ENCODE data around the gene VSIR. TPM values are rescaled to one million over a fixed set of nuclear protein-coding genes. Genes with fewer than 3 reads are reported as not detected.

VSIR gene
- 10.5 TPM for polyA plus RNA-seq (2013, experiment 1 of 2)
- polyA plus RNA-seq (2013, experiment 2 of 2) = 6.1 TPM

GRCh38 chr10:71773221-71773971 lies at the start of gene VSIR:
TSS of gene VSIR (minus strand) at chr10:71773520. CDS start at chr10:71773439, 81 bp downstream.
- H3K9me3 ChIP-seq (ENCODE audit: control insufficient read depth, low read length) = no peaks in the 10 kb centered on the region
- H3K27ac ChIP-seq (ENCODE audit: low read depth, low read length, severe bottlenecking) = peak within 1 kb of the TSS; percentile 53
- H3K4me1 ChIP-seq (ENCODE audit: control insufficient read depth, insufficient read depth, low read length, poor library complexity, severe bottlenecking) = peaks cover 29% of the 10 kb centered on the region
- 1 to 4% methylated on average over 41 to 44 of the region's 55 CpGs for WGBS, 2 experiments (ENCODE audit: insufficient coverage in 2 of 2)
- peak within 1 kb of the TSS; percentile 44 for H3K4me3 ChIP-seq (ENCODE audit: extremely low read depth, insufficient read depth, low read length, poor library complexity, severe bottlenecking)
- H3K36me3 ChIP-seq (ENCODE audit: control insufficient read depth, insufficient read depth, low read length) = no peaks in the 10 kb centered on the region

- no peaks in the 10 kb centered on the region for H3K4me1 ChIP-seq (ENCODE audit: control insufficient read depth, insufficient read depth, low read length, poor library complexity, severe bottlenecking)
- peaks cover 94% of the 10 kb centered on the region for H3K36me3 ChIP-seq (ENCODE audit: control insufficient read depth, insufficient read depth, low read length)
- H3K4me3 ChIP-seq (ENCODE audit: extremely low read depth, insufficient read depth, low read length, poor library complexity, severe bottlenecking) = no peak overlapping the region
- 90 to 94% methylated on average over 7 of the region's 9 CpGs for WGBS, 2 experiments (ENCODE audit: insufficient coverage in 2 of 2)
- H3K27ac ChIP-seq (ENCODE audit: low read depth, low read length, severe bottlenecking) = no peak overlapping the region
- H3K9me3 ChIP-seq (ENCODE audit: control insufficient read depth, low read length) = no peaks in the 10 kb centered on the region
These were observed 48.8 kb upstream of the VSIR start for GRCh38 chr10:71821909-71822763.

DNA sequence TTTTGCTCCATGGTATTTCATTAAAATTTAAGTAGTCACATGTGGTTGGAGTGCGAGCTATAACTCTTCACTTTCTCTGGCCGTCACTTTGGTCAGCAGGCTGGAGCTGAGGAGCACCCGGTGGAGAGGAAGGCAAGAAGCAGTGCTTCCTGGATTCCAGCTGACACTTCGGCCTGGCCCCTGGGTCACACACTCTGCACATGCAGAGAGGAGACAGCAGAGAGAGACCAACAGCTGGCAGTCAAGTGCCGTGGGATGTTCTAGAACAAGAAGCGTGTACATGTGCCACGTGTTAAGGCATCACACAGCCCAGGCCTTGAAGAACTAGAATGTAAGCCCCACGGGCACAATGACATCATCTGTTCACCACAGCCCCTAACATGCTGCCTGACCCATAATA lies 47.6 kb upstream of the VSIR start:
- Histone ChIP-seq H3K27ac (ENCODE audit: low read depth, low read length, severe bottlenecking) (no peak overlapping the region), H3K36me3 (ENCODE audit: control insufficient read depth, insufficient read depth, low read length) (peaks cover 95% of the 10 kb centered on the region), H3K4me1 (ENCODE audit: control insufficient read depth, insufficient read depth, low read length, poor library complexity, severe bottlenecking) (no peaks in the 10 kb centered on the region), H3K9me3 (ENCODE audit: control insufficient read depth, low read length) (no peaks in the 10 kb centered on the region), H3K4me3 (ENCODE audit: extremely low read depth, insufficient read depth, low read length, poor library complexity, severe bottlenecking) (no peak overlapping the region)
- 96 to 100% methylated on average over 5 to 7 of the region's 8 CpGs for WGBS, 2 experiments (ENCODE audit: insufficient coverage in 2 of 2)

DNA sequence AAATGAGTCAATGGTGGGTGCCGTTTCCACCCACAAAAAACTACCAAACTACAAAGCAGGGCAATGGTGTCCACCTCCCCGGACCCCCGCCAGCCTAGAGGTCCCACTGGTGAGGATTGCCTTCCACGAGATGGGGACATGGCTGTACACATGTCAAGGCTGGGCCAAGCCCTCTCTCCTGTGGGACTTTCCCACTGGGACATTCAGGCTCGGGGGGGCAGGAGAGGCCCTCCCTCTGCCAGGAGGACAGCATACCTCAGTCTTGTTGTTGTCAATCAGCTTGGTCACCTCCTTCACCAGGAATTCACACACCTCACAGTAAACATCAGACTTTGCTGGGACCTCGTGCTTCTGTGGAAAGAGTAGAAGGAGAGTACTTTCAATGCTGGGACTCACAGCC lies 46.7 kb upstream of the VSIR start:
- no peaks in the 10 kb centered on the region for H3K4me1 ChIP-seq (ENCODE audit: control insufficient read depth, insufficient read depth, low read length, poor library complexity, severe bottlenecking)
- no peaks in the 10 kb centered on the region for H3K9me3 ChIP-seq (ENCODE audit: control insufficient read depth, low read length)
- peaks cover 92% of the 10 kb centered on the region for H3K36me3 ChIP-seq (ENCODE audit: control insufficient read depth, insufficient read depth, low read length)
- 95 to 98% methylated on average over 4 to 5 of the region's 6 CpGs for WGBS, 2 experiments (ENCODE audit: insufficient coverage in 2 of 2)
- no peak overlapping the region for H3K4me3 ChIP-seq (ENCODE audit: extremely low read depth, insufficient read depth, low read length, poor library complexity, severe bottlenecking)
- H3K27ac ChIP-seq (ENCODE audit: low read depth, low read length, severe bottlenecking) = no peak overlapping the region

DNA sequence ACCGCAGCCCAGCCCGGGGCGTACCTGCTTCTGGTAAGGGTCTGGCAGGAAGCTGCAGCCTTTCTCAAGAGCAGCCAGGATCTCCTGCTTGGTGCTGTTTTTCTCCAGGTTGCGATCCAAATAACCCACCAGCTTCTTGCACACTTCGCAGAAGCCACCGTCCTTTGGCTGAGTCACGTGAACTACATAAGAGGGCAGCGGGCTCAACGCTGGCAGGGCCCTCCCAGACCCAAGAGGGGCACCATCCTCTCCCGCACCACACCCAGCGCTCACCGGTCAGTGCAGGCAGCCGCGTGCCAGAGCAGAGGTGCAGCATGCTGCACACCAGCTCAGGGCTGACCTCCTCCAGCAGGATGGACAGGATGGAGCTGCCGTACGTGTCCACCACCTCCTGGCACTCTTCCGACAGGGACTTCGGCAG lies 46.1 kb upstream of the VSIR start:
- WGBS, 2 experiments (ENCODE audit: insufficient coverage in 2 of 2) = 86 to 94% methylated on average over 18 of the region's 18 CpGs
- Histone ChIP-seq H3K4me3 (ENCODE audit: extremely low read depth, insufficient read depth, low read length, poor library complexity, severe bottlenecking) (no peak overlapping the region), H3K27ac (ENCODE audit: low read depth, low read length, severe bottlenecking) (no peak overlapping the region), H3K4me1 (ENCODE audit: control insufficient read depth, insufficient read depth, low read length, poor library complexity, severe bottlenecking) (no peaks in the 10 kb centered on the region), H3K36me3 (ENCODE audit: control insufficient read depth, insufficient read depth, low read length) (peaks cover 91% of the 10 kb centered on the region), H3K9me3 (ENCODE audit: control insufficient read depth, low read length) (no peaks in the 10 kb centered on the region)

- Histone ChIP-seq H3K4me1 (ENCODE audit: control insufficient read depth, insufficient read depth, low read length, poor library complexity, severe bottlenecking) (no peaks in the 10 kb centered on the region), H3K9me3 (ENCODE audit: control insufficient read depth, low read length) (no peaks in the 10 kb centered on the region), H3K36me3 (ENCODE audit: control insufficient read depth, insufficient read depth, low read length) (peaks cover 85% of the 10 kb centered on the region), H3K27ac (ENCODE audit: low read depth, low read length, severe bottlenecking) (no peak overlapping the region), H3K4me3 (ENCODE audit: extremely low read depth, insufficient read depth, low read length, poor library complexity, severe bottlenecking) (no peak overlapping the region)
- WGBS, 2 experiments (ENCODE audit: insufficient coverage in 2 of 2) = 94 to 97% methylated on average over 9 to 11 of the region's 14 CpGs
These were observed 45.4 kb upstream of the VSIR start for GRCh38 chr10:71818674-71819260.

DNA sequence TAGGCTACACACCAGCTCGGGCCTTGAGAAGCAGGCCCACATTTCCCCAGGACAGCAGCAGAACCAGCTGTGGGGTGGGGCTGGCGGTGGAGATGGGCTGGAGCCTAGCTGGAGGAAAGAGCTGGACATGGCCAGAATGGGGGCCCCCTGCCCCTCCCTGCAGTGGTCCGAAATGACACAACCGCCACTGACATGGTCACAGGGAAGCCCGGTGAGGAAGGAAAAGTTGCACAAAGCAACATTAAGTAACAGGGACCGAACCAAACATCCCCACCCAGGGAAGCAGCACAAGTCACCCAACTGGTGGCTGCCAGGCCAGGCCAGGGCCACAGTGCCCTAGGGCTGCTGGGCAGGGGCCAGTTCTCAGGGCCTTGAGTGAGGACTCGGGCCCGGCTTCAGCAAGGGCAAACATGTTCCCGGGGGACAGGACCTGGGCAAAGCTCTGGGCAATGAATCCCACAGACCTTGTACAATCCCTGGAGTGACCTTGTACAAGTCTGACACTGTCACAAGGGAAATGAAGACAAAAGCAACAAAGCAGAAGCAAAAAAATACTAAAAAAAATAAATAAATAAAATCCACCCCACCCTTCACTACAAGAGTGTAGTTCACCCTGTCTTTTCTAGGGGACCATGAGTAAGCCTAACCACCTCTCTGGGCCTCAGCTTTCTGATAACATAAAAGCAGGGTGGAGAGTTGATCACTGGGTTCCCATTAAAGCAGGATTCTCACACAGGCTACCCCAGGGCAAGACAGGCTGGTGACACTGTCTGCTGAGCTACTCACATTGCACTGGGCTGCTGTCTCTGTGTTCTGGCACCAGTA lies 44.7 kb upstream of the VSIR start:
- WGBS, 2 experiments (ENCODE audit: insufficient coverage in 2 of 2) = 95% methylated on average over 6 to 8 of the region's 9 CpGs
- Histone ChIP-seq H3K27ac (ENCODE audit: low read depth, low read length, severe bottlenecking) (no peak overlapping the region), H3K4me3 (ENCODE audit: extremely low read depth, insufficient read depth, low read length, poor library complexity, severe bottlenecking) (no peak overlapping the region), H3K4me1 (ENCODE audit: control insufficient read depth, insufficient read depth, low read length, poor library complexity, severe bottlenecking) (no peaks in the 10 kb centered on the region), H3K36me3 (ENCODE audit: control insufficient read depth, insufficient read depth, low read length) (peaks cover 81% of the 10 kb centered on the region), H3K9me3 (ENCODE audit: control insufficient read depth, low read length) (no peaks in the 10 kb centered on the region)

DNA sequence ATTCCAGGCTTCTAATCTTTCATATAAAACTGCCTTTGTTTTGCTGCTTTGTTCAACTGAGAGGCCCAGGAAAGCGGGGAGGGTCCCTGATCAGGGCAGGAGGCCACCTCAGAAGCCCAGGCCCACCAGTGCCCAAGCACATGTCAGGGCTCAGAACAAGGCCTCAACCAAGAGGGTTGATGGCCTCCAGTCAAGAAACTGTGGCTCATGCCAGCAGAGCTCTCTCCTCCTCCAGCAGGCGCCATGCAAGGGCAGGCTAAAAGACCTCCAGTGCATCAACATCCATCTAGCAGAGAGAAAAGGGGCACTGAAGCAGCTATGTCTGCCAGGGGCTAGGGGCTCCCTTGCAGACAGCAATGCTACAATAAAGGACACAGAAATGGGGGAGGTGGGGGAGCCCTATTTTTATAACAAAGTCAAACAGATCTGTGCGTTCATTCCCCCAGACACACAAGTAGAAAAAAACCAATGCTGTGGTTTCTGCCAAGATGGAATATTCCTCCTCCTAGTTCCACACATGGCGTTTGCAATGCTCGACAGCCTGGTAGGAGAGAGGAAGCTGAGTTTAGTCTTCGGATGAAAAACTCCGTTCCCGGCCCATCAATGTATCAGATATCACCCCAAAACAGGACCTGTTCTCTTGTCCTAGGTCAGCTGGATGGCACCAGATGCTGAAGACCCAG lies 43.8 kb upstream of the VSIR start:
- Histone ChIP-seq H3K36me3 (ENCODE audit: control insufficient read depth, insufficient read depth, low read length) (peaks cover 73% of the 10 kb centered on the region), H3K4me3 (ENCODE audit: extremely low read depth, insufficient read depth, low read length, poor library complexity, severe bottlenecking) (no peak overlapping the region)

GRCh38 chr10:71816421-71816851 lies 43.1 kb upstream of the VSIR start:
- Histone ChIP-seq H3K9me3 (ENCODE audit: control insufficient read depth, low read length) (no peaks in the 10 kb centered on the region), H3K4me1 (ENCODE audit: control insufficient read depth, insufficient read depth, low read length, poor library complexity, severe bottlenecking) (no peaks in the 10 kb centered on the region), H3K27ac (ENCODE audit: low read depth, low read length, severe bottlenecking) (no peak overlapping the region), H3K36me3 (ENCODE audit: control insufficient read depth, insufficient read depth, low read length) (peaks cover 66% of the 10 kb centered on the region), H3K4me3 (ENCODE audit: extremely low read depth, insufficient read depth, low read length, poor library complexity, severe bottlenecking) (no peak overlapping the region)
- 89 to 91% methylated on average over 6 to 10 of the region's 12 CpGs for WGBS, 2 experiments (ENCODE audit: insufficient coverage in 2 of 2)

More for the DNA sequence above, 43.8 kb upstream of the VSIR start:
- H3K9me3 ChIP-seq (ENCODE audit: control insufficient read depth, low read length) = no peaks in the 10 kb centered on the region
- 98 to 100% methylated on average over 4 to 7 of the region's 8 CpGs for WGBS, 2 experiments (ENCODE audit: insufficient coverage in 2 of 2)
- H3K4me1 ChIP-seq (ENCODE audit: control insufficient read depth, insufficient read depth, low read length, poor library complexity, severe bottlenecking) = no peaks in the 10 kb centered on the region
- no peak overlapping the region for H3K27ac ChIP-seq (ENCODE audit: low read depth, low read length, severe bottlenecking)

All from mesodermal cell (in vitro differentiated cells).